HG02571 (cell line): ENCODE data around the gene MEGF6.
"Not testable (repeated sequence)": the region's sequence is repeated elsewhere in the genome, so short reads cannot be mapped to it uniquely, and the experiment has no call there.

Source experiments
- ATAC-seq: cut with Tn5 transposase; IDR thresholded peaks from one replicate; pipeline ENCODE4 v1.9.1; 2021; ENCODE audit warnings: mild to moderate bottlenecking, moderate library complexity; ENCODE audit not compliant: unreplicated experiment

MEGF6 gene

GRCh38 chr1:3596663-3597598 is 14.4 kb downstream of the MEGF6 start:
- ATAC-seq, result no peak

GRCh38 chr1:3595949-3596348 is 15.4 kb downstream of the MEGF6 start:
- ATAC-seq, result no peak

GRCh38 chr1:3594706-3595377 is 16.5 kb downstream of the MEGF6 start:
- no peak for ATAC-seq

- ATAC-seq, result no peak
Measured at GRCh38 chr1:3593745-3594144, 17.6 kb downstream of the MEGF6 start.

GRCh38 chr1:3593334-3593733 is 18.0 kb downstream of the MEGF6 start:
- no peak for ATAC-seq

- ATAC-seq, result no peak
Measured at GRCh38 chr1:3590951-3591865, 20.1 kb downstream of the MEGF6 start.

- no peak for ATAC-seq
Measured at GRCh38 chr1:3590139-3590763, 21.1 kb downstream of the MEGF6 start.

- no peak for ATAC-seq
Measured at GRCh38 chr1:3588395-3588794, 22.9 kb downstream of the MEGF6 start.

GRCh38 chr1:3586986-3587759 is 24.1 kb downstream of the MEGF6 start:
- ATAC-seq, result no peak

- no peak for ATAC-seq
Measured at GRCh38 chr1:3585940-3586568, 25.3 kb downstream of the MEGF6 start.

GRCh38 chr1:3585353-3585868 is 25.9 kb downstream of the MEGF6 start:
- ATAC-seq, result not testable (repeated sequence)

GRCh38 chr1:3584915-3585314 is 26.4 kb downstream of the MEGF6 start:
- ATAC-seq, result no peak

- ATAC-seq, result not testable (repeated sequence)
Measured at GRCh38 chr1:3583751-3584150, 27.6 kb downstream of the MEGF6 start.

- ATAC-seq, result no peak
Measured at GRCh38 chr1:3581296-3582036, 29.8 kb downstream of the MEGF6 start.

- ATAC-seq, result no peak
Measured at GRCh38 chr1:3580231-3580630, 31.1 kb downstream of the MEGF6 start.

- no peak for ATAC-seq
Measured at GRCh38 chr1:3579626-3580025, 31.7 kb downstream of the MEGF6 start.

GRCh38 chr1:3578906-3579305 is 32.4 kb downstream of the MEGF6 start:
- ATAC-seq, result no peak

- no peak for ATAC-seq
Measured at GRCh38 chr1:3578433-3578805, 32.9 kb downstream of the MEGF6 start.
